ENCODE data around the gene CATSPER1. TPM values are rescaled to one million over a fixed set of nuclear protein-coding genes. Genes with fewer than 3 reads are reported as not detected.

CATSPER1 gene
- total RNA-seq, 1 experiment from 2014 or later: 0.61 TPM

GRCh38 chr11:65972116-65972515 lies 54.2 kb downstream of the CATSPER1 start:
- Mint-ChIP-seq H3K27ac (ENCODE audit: low read depth, unreplicated experiment) (no peak overlapping the region), H3K36me3 (ENCODE audit: insufficient read depth, unreplicated experiment) (peaks cover 58% of the 10 kb centered on the region), H3K4me3 (ENCODE audit: unreplicated experiment) (no peak overlapping the region), H3K9me3 (ENCODE audit: unreplicated experiment) (no peaks in the 10 kb centered on the region), H3K4me1 (ENCODE audit: insufficient read depth, unreplicated experiment) (peaks cover 25% of the 10 kb centered on the region), H3K27me3 (ENCODE audit: insufficient read depth, unreplicated experiment) (no peaks in the 10 kb centered on the region)
- DNase-seq (ENCODE audit: unreplicated experiment): no peak
- POLR2A ChIA-PET: interaction anchor here (0.6 to 1.4 kb wide), 3 partner anchors 9 to 349 kb away, joined by 3 read pairs; partner anchors contain the start of gene FOSL1
- TF ChIP-seq, protein P1, sequence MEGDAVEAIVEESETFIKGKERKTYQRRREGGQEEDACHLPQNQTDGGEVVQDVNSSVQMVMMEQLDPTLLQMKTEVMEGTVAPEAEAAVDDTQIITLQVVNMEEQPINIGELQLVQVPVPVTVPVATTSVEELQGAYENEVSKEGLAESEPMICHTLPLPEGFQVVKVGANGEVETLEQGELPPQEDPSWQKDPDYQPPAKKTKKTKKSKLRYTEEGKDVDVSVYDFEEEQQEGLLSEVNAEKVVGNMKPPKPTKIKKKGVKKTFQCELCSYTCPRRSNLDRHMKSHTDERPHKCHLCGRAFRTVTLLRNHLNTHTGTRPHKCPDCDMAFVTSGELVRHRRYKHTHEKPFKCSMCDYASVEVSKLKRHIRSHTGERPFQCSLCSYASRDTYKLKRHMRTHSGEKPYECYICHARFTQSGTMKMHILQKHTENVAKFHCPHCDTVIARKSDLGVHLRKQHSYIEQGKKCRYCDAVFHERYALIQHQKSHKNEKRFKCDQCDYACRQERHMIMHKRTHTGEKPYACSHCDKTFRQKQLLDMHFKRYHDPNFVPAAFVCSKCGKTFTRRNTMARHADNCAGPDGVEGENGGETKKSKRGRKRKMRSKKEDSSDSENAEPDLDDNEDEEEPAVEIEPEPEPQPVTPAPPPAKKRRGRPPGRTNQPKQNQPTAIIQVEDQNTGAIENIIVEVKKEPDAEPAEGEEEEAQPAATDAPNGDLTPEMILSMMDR (IDR thresholded peaks at IDR 0.05; ENCODE audit: unreplicated experiment): no peak
- CTCF ChIA-PET: interaction anchor here (3.8 to 5.6 kb wide), 2 partner anchors 83 to 87 kb away, joined by 15 to 27 read pairs; partner anchors contain the start of genes CCDC85B and FIBP
- intact Hi-C loops (cut with micrococcal nuclease): no loop called here
- no TSS peak for BruUV-seq (replicated peaks)

DNA sequence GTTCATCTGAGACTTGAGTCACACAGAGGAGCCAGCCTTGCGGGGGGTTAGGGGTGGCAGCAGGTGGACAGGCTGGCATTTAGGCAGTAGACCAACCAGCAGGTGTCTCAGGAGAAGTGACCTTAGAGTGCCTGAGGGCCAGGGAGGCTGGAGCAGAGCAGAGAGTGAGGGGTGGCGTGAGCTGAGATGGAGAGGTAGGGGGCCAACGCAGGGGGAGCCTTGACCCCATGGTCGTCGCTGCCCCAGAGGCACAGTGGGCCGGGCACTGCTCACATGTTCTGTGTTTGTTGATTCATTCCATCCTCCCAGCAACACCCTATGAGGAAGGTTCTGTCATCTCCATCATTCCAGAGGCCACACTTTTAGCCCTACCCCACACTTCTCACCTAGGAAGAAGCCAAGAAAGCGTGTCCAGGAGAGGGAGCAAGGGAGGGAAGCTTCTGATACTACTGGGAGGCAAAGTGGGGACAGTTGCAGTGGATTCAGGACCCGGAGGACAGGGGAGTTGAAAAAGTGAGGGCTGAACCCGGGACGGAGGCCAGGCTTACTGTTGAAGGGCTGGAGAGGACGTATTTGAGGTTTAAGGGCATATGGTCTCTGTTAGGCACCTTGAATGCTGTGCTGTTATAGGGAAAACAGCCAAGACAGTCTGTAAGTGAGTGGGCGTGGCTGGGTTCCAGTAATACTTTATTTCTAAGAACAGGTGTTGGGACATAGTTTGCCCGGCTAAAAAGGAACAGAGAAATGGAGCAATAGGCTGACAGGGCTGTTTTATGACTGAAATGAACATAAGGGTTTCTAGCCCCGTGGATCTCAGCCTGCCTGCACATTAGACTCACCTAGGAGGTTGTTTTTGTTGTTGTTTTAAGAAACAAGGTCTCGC lies 57.4 kb downstream of the CATSPER1 start:
- Mint-ChIP-seq H3K4me1 (ENCODE audit: insufficient read depth, unreplicated experiment) (peaks cover 29% of the 10 kb centered on the region), H3K9me3 (ENCODE audit: unreplicated experiment) (no peaks in the 10 kb centered on the region), H3K36me3 (ENCODE audit: insufficient read depth, unreplicated experiment) (peaks cover 74% of the 10 kb centered on the region), H3K27me3 (ENCODE audit: insufficient read depth, unreplicated experiment) (no peaks in the 10 kb centered on the region), H3K4me3 (ENCODE audit: unreplicated experiment) (no peak overlapping the region), H3K27ac (ENCODE audit: low read depth, unreplicated experiment) (peak overlapping the region; percentile 60)
- POLR2A ChIA-PET: interaction anchor here (0.6 to 1.9 kb wide), 5 partner anchors 11 to 79 kb away, joined by 3 to 13 read pairs (median 4); partner anchors contain the start of genes CCDC85B and FIBP
- TF ChIP-seq, protein P1 (IDR thresholded peaks at IDR 0.05; ENCODE audit: unreplicated experiment): peak; percentile 9
- intact Hi-C loops (cut with micrococcal nuclease): no loop called here
- DNase-seq (ENCODE audit: unreplicated experiment): peak; percentile 34
- no TSS peak for BruUV-seq (replicated peaks)
- CTCF ChIA-PET: interaction anchor here (0.6 to 5.6 kb wide), 3 partner anchors 79 to 249 kb away, joined by 3 to 27 read pairs (median 4); partner anchors contain the start of genes CCDC85B and FIBP

DNA sequence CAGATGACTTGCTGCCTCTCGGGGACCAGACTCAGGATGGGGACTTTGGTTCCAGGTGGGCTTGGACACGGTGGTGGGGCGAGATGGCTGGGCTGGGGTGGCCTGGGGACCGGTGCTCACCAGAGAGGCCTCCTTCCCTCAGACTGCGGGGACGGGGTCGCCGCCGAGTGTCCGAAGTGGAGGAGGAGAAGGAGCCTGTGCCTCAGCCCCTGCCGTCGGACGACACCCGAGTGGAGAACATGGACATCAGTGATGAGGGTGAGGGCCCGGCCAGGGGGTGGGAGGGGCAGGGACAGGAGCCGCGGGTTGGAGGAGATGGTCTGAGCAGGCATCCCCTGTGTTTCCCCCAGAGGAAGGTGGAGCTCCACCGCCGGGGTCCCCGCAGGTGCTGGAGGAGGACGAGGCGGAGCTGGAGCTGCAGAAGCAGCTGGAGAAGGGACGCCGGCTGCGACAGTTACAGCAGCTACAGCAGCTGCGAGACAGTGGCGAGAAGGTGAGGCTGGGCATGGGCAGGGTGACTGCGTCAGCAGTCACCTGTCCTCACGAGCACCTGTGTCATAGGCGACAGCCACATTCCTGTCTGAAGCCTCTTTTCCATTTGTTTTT lies 58.8 kb downstream of the CATSPER1 start:
- H3K27me3 Mint-ChIP-seq (ENCODE audit: insufficient read depth, unreplicated experiment): no peaks in the 10 kb centered on the region
- POLR2A ChIA-PET: no interaction called here
- H3K4me1 Mint-ChIP-seq (ENCODE audit: insufficient read depth, unreplicated experiment): peaks cover 29% of the 10 kb centered on the region
- CTCF ChIA-PET: interaction anchor here (1.2 to 2.4 kb wide), 2 partner anchors 78 to 82 kb away, joined by 5 to 12 read pairs; no protein-coding TSS in a partner anchor
- no peaks in the 10 kb centered on the region for H3K9me3 Mint-ChIP-seq (ENCODE audit: unreplicated experiment)
- no peak overlapping the region for H3K4me3 Mint-ChIP-seq (ENCODE audit: unreplicated experiment)
- TF ChIP-seq, protein P1 (IDR thresholded peaks at IDR 0.05; ENCODE audit: unreplicated experiment): no peak
- H3K27ac Mint-ChIP-seq (ENCODE audit: low read depth, unreplicated experiment): no peak overlapping the region
- DNase-seq (ENCODE audit: unreplicated experiment): no peak
- BruUV-seq (replicated peaks): no TSS peak
- intact Hi-C loops (cut with micrococcal nuclease): no loop called here
- peaks cover 69% of the 10 kb centered on the region for H3K36me3 Mint-ChIP-seq (ENCODE audit: insufficient read depth, unreplicated experiment)

Other genes starting within 250 kb of the CATSPER1 start
- 12.9 and 14.4 TPM in 2 replicates for gene AP5B1, start 245.5 kb downstream of the CATSPER1 start, total RNA-seq (2022)
- gene OVOL1, start 239.4 kb downstream of the CATSPER1 start, total RNA-seq (2022): not detected in 2 replicates
- gene SNX32, start 192.5 kb downstream of the CATSPER1 start, total RNA-seq (2022): not detected in 2 replicates
- 589 and 611 TPM in 2 replicates for gene CFL1, start 168.3 kb downstream of the CATSPER1 start, total RNA-seq (2022)
- gene MUS81, start 166.0 kb downstream of the CATSPER1 start, total RNA-seq (2022): 59.0 and 77.6 TPM in 2 replicates
- 2.4 and 3.3 TPM in 2 replicates for gene EFEMP2, start 153.7 kb downstream of the CATSPER1 start, total RNA-seq (2022)
- not detected in 2 replicates for gene CTSW, start 146.6 kb downstream of the CATSPER1 start, total RNA-seq (2022)
- 79.8 and 80.8 TPM in 2 replicates for gene FIBP, start 138.0 kb downstream of the CATSPER1 start, total RNA-seq (2022)
- 16.4 and 20.8 TPM in 2 replicates for gene CCDC85B, start 135.8 kb downstream of the CATSPER1 start, total RNA-seq (2022)
- gene FOSL1, start 126.1 kb downstream of the CATSPER1 start, total RNA-seq (2022): 95.3 and 124 TPM in 2 replicates
- 48.0 and 49.4 TPM in 2 replicates for gene C11orf68, start 107.4 kb downstream of the CATSPER1 start, total RNA-seq (2022)
- gene DRAP1, start 107.1 kb downstream of the CATSPER1 start, total RNA-seq (2022): 162 and 167 TPM in 2 replicates
- gene TSGA10IP, start 81.0 kb downstream of the CATSPER1 start, total RNA-seq (2022): not detected in 2 replicates
- gene SART1, start 64.7 kb downstream of the CATSPER1 start, total RNA-seq (2022): 61.7 and 67.4 TPM in 2 replicates
- 21.7 and 33.5 TPM in 2 replicates for gene EIF1AD, start 24.3 kb downstream of the CATSPER1 start, total RNA-seq (2022)
- gene BANF1, start 24.0 kb downstream of the CATSPER1 start, total RNA-seq (2022): 154 and 198 TPM in 2 replicates
- not detected in 2 replicates for gene CST6, start 14.5 kb downstream of the CATSPER1 start, total RNA-seq (2022)
- gene GAL3ST3, start 22.7 kb upstream of the CATSPER1 start, total RNA-seq (2022): not detected in 2 replicates
- 241 and 317 TPM in 2 replicates for gene SF3B2, start 25.9 kb upstream of the CATSPER1 start, total RNA-seq (2022)
- gene PACS1, start 43.8 kb upstream of the CATSPER1 start, total RNA-seq (2022): 32.2 and 33.5 TPM in 2 replicates
- 51.4 and 73.5 TPM in 2 replicates for gene KLC2, start 231.2 kb upstream of the CATSPER1 start, total RNA-seq (2022)
- gene RAB1B, start 242.2 kb upstream of the CATSPER1 start, total RNA-seq (2022): 73.4 and 87.0 TPM in 2 replicates